ENCODE measurements around the gene MRPS31.

DNA sequence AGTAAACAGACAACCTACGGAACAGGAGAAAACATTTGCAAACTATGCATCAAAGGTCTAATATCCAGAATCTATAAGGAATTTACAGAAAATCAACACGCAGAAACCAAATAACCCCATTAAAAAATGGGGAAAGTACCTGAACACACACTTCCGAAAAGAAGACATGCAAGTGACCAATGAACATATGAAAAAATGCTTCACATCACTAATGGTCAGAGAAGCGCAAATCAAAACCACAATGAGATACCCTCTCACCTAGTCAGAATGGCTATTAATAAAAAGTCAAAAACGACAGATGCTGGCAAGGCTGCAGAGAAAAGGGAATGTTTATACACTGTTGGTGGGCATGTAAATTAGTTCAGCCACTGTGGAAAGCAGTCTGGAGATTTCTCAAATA lies 47.9 kb upstream of the MRPS31 start:
- TF ChIP-seq, protein P1, sequence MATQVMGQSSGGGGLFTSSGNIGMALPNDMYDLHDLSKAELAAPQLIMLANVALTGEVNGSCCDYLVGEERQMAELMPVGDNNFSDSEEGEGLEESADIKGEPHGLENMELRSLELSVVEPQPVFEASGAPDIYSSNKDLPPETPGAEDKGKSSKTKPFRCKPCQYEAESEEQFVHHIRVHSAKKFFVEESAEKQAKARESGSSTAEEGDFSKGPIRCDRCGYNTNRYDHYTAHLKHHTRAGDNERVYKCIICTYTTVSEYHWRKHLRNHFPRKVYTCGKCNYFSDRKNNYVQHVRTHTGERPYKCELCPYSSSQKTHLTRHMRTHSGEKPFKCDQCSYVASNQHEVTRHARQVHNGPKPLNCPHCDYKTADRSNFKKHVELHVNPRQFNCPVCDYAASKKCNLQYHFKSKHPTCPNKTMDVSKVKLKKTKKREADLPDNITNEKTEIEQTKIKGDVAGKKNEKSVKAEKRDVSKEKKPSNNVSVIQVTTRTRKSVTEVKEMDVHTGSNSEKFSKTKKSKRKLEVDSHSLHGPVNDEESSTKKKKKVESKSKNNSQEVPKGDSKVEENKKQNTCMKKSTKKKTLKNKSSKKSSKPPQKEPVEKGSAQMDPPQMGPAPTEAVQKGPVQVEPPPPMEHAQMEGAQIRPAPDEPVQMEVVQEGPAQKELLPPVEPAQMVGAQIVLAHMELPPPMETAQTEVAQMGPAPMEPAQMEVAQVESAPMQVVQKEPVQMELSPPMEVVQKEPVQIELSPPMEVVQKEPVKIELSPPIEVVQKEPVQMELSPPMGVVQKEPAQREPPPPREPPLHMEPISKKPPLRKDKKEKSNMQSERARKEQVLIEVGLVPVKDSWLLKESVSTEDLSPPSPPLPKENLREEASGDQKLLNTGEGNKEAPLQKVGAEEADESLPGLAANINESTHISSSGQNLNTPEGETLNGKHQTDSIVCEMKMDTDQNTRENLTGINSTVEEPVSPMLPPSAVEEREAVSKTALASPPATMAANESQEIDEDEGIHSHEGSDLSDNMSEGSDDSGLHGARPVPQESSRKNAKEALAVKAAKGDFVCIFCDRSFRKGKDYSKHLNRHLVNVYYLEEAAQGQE (IDR thresholded peaks at IDR 0.05; ENCODE audit: insufficient read depth in 1 of 2, low read depth in 2 of 2, low read length in 2 of 2): no peak
- no peak for TF ChIP-seq FOXP2 (optimal IDR thresholded peaks at IDR 0.05; ENCODE audit: borderline replicate concordance, extremely low read depth, extremely low read length, insufficient read depth)
- TF ChIP-seq TAF1 (IDR thresholded peaks at IDR 0.05; ENCODE audit: borderline replicate concordance, insufficient read depth, low read length): no peak
- no peak for TF ChIP-seq POLR2AphosphoS5 (IDR thresholded peaks at IDR 0.05; ENCODE audit: low read depth, low read length)

All from PFSK-1 (cell line).